ENCODE measurements around the gene OGG1.

DNA sequence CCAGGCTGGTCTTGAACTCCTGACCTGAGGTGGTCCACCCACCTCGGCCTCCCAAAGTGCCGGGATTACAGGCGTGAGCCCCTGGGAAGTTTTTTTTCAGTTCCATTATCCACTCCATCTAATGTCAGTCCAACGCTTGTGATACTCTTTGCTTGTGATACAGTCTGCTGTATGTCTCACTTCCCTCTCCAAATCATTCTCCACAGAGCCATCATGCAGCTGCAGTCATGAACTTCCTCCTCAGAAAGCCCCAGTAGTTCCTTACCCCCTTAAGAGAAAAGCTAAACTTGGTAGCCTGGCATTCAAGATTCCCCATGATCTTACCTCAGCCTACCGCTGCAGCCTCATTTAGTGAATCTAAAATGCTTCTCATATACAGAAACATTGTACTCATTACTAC, 45.5 kb downstream of the OGG1 start:
- TF ChIP-seq EZH2 (IDR thresholded peaks at IDR 0.05; ENCODE audit: borderline replicate concordance, insufficient read depth, low read length, poor library complexity, severe bottlenecking) = no peak
- TF ChIP-seq, protein P1, sequence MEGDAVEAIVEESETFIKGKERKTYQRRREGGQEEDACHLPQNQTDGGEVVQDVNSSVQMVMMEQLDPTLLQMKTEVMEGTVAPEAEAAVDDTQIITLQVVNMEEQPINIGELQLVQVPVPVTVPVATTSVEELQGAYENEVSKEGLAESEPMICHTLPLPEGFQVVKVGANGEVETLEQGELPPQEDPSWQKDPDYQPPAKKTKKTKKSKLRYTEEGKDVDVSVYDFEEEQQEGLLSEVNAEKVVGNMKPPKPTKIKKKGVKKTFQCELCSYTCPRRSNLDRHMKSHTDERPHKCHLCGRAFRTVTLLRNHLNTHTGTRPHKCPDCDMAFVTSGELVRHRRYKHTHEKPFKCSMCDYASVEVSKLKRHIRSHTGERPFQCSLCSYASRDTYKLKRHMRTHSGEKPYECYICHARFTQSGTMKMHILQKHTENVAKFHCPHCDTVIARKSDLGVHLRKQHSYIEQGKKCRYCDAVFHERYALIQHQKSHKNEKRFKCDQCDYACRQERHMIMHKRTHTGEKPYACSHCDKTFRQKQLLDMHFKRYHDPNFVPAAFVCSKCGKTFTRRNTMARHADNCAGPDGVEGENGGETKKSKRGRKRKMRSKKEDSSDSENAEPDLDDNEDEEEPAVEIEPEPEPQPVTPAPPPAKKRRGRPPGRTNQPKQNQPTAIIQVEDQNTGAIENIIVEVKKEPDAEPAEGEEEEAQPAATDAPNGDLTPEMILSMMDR (IDR thresholded peaks at IDR 0.05; ENCODE audit: poor library complexity, severe bottlenecking) = no peak
- TF ChIP-seq SMC3 (conservative IDR thresholded peaks at IDR 0.05; ENCODE audit: poor library complexity) = no peak
- TF ChIP-seq, protein P2, sequence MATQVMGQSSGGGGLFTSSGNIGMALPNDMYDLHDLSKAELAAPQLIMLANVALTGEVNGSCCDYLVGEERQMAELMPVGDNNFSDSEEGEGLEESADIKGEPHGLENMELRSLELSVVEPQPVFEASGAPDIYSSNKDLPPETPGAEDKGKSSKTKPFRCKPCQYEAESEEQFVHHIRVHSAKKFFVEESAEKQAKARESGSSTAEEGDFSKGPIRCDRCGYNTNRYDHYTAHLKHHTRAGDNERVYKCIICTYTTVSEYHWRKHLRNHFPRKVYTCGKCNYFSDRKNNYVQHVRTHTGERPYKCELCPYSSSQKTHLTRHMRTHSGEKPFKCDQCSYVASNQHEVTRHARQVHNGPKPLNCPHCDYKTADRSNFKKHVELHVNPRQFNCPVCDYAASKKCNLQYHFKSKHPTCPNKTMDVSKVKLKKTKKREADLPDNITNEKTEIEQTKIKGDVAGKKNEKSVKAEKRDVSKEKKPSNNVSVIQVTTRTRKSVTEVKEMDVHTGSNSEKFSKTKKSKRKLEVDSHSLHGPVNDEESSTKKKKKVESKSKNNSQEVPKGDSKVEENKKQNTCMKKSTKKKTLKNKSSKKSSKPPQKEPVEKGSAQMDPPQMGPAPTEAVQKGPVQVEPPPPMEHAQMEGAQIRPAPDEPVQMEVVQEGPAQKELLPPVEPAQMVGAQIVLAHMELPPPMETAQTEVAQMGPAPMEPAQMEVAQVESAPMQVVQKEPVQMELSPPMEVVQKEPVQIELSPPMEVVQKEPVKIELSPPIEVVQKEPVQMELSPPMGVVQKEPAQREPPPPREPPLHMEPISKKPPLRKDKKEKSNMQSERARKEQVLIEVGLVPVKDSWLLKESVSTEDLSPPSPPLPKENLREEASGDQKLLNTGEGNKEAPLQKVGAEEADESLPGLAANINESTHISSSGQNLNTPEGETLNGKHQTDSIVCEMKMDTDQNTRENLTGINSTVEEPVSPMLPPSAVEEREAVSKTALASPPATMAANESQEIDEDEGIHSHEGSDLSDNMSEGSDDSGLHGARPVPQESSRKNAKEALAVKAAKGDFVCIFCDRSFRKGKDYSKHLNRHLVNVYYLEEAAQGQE (IDR thresholded peaks at IDR 0.05; ENCODE audit: borderline replicate concordance) = no peak
- no peak for TF ChIP-seq POLR2AphosphoS5 (IDR thresholded peaks at IDR 0.05)
